ENCODE results near the gene DMD. TPM values are rescaled to one million over a fixed set of nuclear protein-coding genes. Genes with fewer than 3 reads are reported as not detected.

Gene DMD
- polyA plus RNA-seq, 3 donors, result 0.23 TPM; not detected in 2

DNA sequence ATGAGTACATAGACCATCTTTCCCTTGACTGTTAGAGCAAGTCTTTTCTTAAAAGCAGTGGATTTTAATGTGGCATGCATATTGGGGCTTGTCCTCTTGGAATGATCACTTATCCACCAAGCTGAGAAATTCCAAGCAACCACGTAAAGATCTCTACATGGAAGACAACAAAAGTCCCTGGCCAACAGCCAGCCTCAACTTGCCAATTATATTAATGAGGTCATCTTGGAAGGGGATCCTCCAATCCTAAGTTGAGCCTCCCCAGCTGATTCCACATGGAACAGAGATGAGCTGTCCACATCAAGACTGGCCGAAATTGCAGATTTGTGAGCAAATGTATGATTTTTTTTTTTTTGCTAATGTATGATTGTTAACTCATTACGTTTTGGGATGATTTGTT, 2118.9 kb downstream of the DMD start:
- Mint-ChIP-seq H3K9me3 (peaks cover 0 to 6% (median 2%) of the 10 kb centered on the region in 7 donors), H3K4me3 (no peak overlapping the region), H3K27me3 (ENCODE audit: low read depth in 3 of 3) (peaks cover 0 to 2% (median 0%) of the 10 kb centered on the region in 3 donors), H3K4me1 (no peaks in the 10 kb centered on the region), H3K36me3 (no peaks in the 10 kb centered on the region), H3K27ac (no peak overlapping the region)
- H3K4me1 ChIP-seq (ENCODE audit: control insufficient read depth in 1 of 2, insufficient read depth in 2 of 2, low read length in 2 of 2), result no peaks in the 10 kb centered on the region
- TF ChIP-seq, protein P1, sequence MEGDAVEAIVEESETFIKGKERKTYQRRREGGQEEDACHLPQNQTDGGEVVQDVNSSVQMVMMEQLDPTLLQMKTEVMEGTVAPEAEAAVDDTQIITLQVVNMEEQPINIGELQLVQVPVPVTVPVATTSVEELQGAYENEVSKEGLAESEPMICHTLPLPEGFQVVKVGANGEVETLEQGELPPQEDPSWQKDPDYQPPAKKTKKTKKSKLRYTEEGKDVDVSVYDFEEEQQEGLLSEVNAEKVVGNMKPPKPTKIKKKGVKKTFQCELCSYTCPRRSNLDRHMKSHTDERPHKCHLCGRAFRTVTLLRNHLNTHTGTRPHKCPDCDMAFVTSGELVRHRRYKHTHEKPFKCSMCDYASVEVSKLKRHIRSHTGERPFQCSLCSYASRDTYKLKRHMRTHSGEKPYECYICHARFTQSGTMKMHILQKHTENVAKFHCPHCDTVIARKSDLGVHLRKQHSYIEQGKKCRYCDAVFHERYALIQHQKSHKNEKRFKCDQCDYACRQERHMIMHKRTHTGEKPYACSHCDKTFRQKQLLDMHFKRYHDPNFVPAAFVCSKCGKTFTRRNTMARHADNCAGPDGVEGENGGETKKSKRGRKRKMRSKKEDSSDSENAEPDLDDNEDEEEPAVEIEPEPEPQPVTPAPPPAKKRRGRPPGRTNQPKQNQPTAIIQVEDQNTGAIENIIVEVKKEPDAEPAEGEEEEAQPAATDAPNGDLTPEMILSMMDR (IDR thresholded peaks at IDR 0.05), result no peak
- H3K4me2 ChIP-seq (replicated peaks; ENCODE audit: extremely low read depth, low read length, poor library complexity, severe bottlenecking), result no peak overlapping the region
- no peaks in the 10 kb centered on the region for H4K20me1 ChIP-seq (ENCODE audit: insufficient read depth, low read length)
- WGBS (ENCODE audit: insufficient coverage), result no CpG with 5 or more reads among the region's 3 CpGs
- no peaks in the 10 kb centered on the region for H3K27me3 ChIP-seq (ENCODE audit: control insufficient read depth in 2 of 2, insufficient read depth in 2 of 2, low read length in 2 of 2)
- no peak overlapping the region for H2AFZ ChIP-seq (ENCODE audit: insufficient read depth, low read depth, low read length, poor library complexity, severe bottlenecking)
- no peaks in the 10 kb centered on the region for H3K79me2 ChIP-seq (ENCODE audit: insufficient read depth, low read length)
- intact Hi-C loops (cut with micrococcal nuclease), result no loop called here
- no peak overlapping the region for H3K4me3 ChIP-seq (replicated peaks in 1 of 3; ENCODE audit: low read depth in 2 of 3, low read length in 3 of 3)
- no peaks in the 10 kb centered on the region for H3K9me3 ChIP-seq (replicated peaks in 1 of 2; ENCODE audit: control insufficient read depth in 1 of 2, insufficient read depth in 1 of 2, low read length in 2 of 2)
- DNase-seq, result no peak
- no peak overlapping the region for H3K27ac ChIP-seq (ENCODE audit: low read depth in 1 of 2, low read length in 2 of 2)
- no peak overlapping the region for H3K9ac ChIP-seq (ENCODE audit: insufficient read depth, low read length, poor library complexity, severe bottlenecking)
- no peaks in the 10 kb centered on the region for H3K36me3 ChIP-seq (replicated peaks in 1 of 2; ENCODE audit: control insufficient read depth in 1 of 2, insufficient read depth in 2 of 2, low read length in 2 of 2)

DNA sequence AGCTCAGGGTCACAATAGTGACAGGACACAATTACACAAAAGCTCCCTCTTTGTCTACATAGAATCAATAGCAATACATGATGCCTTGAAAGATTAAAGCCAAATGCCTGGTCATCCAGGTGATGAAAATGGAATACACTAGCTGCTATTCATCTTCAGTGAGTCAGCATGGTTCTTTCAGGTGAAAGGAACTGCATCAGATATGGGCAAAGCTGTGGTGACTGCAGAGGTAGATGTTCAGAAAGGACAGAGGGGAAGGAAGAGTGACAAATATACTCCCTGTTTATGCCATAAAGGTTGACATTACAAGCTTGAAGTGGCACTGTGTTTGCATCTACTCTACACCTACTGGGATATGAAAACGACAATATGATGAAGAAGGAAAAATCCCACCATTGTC, 2119.5 kb downstream of the DMD start:
- Mint-ChIP-seq H3K27me3 (ENCODE audit: low read depth in 3 of 3) (peaks cover 0 to 2% (median 0%) of the 10 kb centered on the region in 3 donors), H3K27ac (no peak overlapping the region), H3K4me1 (no peaks in the 10 kb centered on the region), H3K36me3 (no peaks in the 10 kb centered on the region), H3K4me3 (no peak overlapping the region), H3K9me3 (peaks cover 0 to 6% (median 2%) of the 10 kb centered on the region in 7 donors)
- H3K4me3 ChIP-seq (replicated peaks in 1 of 3; ENCODE audit: low read depth in 2 of 3, low read length in 3 of 3), result no peak overlapping the region
- no peaks in the 10 kb centered on the region for H3K79me2 ChIP-seq (ENCODE audit: insufficient read depth, low read length)
- H2AFZ ChIP-seq (ENCODE audit: insufficient read depth, low read depth, low read length, poor library complexity, severe bottlenecking), result no peak overlapping the region
- no peak for DNase-seq
- no peak overlapping the region for H3K27ac ChIP-seq (ENCODE audit: low read depth in 1 of 2, low read length in 2 of 2)
- no peaks in the 10 kb centered on the region for H3K27me3 ChIP-seq (ENCODE audit: control insufficient read depth in 2 of 2, insufficient read depth in 2 of 2, low read length in 2 of 2)
- no peaks in the 10 kb centered on the region for H4K20me1 ChIP-seq (ENCODE audit: insufficient read depth, low read length)
- H3K9me3 ChIP-seq (replicated peaks in 1 of 2; ENCODE audit: control insufficient read depth in 1 of 2, insufficient read depth in 1 of 2, low read length in 2 of 2), result no peaks in the 10 kb centered on the region
- H3K4me1 ChIP-seq (ENCODE audit: control insufficient read depth in 1 of 2, insufficient read depth in 2 of 2, low read length in 2 of 2), result no peaks in the 10 kb centered on the region
- H3K36me3 ChIP-seq (replicated peaks in 1 of 2; ENCODE audit: control insufficient read depth in 1 of 2, insufficient read depth in 2 of 2, low read length in 2 of 2), result no peaks in the 10 kb centered on the region
- H3K4me2 ChIP-seq (replicated peaks; ENCODE audit: extremely low read depth, low read length, poor library complexity, severe bottlenecking), result no peak overlapping the region
- intact Hi-C loops (cut with micrococcal nuclease), result no loop called here
- TF ChIP-seq, protein P1 (IDR thresholded peaks at IDR 0.05), result no peak
- no CpG with 5 or more reads among the region's 1 CpG for WGBS (ENCODE audit: insufficient coverage)
- no peak overlapping the region for H3K9ac ChIP-seq (ENCODE audit: insufficient read depth, low read length, poor library complexity, severe bottlenecking)

Data from CD14-positive monocyte (primary cell).